ENCODE measurements around the gene MAB21L1. TPM values are rescaled to one million over a fixed set of nuclear protein-coding genes. Genes with fewer than 3 reads are reported as not detected.
A peak's percentile ranks its signal among the peaks of the same experiment; 100 is the strongest.

Gene MAB21L1
- under 1 TPM in 1 of 3 donors, not detected in 2; 0.20 TPM for total RNA-seq
- total RNA-seq (2013) = not detected

GRCh38 chr13:35475960-35476943 lies at the start of gene MAB21L1:
TSS of gene MAB21L1 (minus strand) at chr13:35476689. CDS start at chr13:35476138, 551 bp downstream.
- Mint-ChIP-seq H3K4me1 (peaks cover 36% of the 10 kb centered on the region in 2 donors), H3K27ac (peak within 1 kb of the TSS; percentile 62 to 74), H3K27me3 (ENCODE audit: low read depth in 2 of 2) (peaks cover 60 to 65% of the 10 kb centered on the region in 2 donors), H3K36me3 (peaks cover 7% of the 10 kb centered on the region), H3K9me3 (no peaks in the 10 kb centered on the region), H3K4me3 (peak within 1 kb of the TSS; percentile 93)
- ATAC-seq (peak in 1 of 3 donors; percentile 25), DNase-seq (peak in 1 of 2 donors; percentile 10)
- WGBS (ENCODE audit: insufficient coverage) = 15% methylated on average over 35 of the region's 35 CpGs
- Histone ChIP-seq H3K9me3 (ENCODE audit: control insufficient read depth, insufficient read depth, low read length) (peaks cover 12% of the 10 kb centered on the region), H3K36me3 (ENCODE audit: control insufficient read depth, insufficient read depth, low read length) (no peaks in the 10 kb centered on the region), H3K27ac (ENCODE audit: low read length) (no peak within 1 kb of the TSS), H3K4me3 (ENCODE audit: low read length) (peak within 1 kb of the TSS; percentile 29), H3K4me1 (ENCODE audit: control insufficient read depth, insufficient read depth, low read length) (peaks cover 32% of the 10 kb centered on the region), H3K27me3 (ENCODE audit: control insufficient read depth, insufficient read depth, low read length) (peaks cover 76% of the 10 kb centered on the region)
- intact Hi-C loops (cut with micrococcal nuclease) = loop anchor here (2.0 kb wide), 1 partner anchor 149 kb away; no protein-coding TSS in a partner anchor
- TF ChIP-seq, protein P1, sequence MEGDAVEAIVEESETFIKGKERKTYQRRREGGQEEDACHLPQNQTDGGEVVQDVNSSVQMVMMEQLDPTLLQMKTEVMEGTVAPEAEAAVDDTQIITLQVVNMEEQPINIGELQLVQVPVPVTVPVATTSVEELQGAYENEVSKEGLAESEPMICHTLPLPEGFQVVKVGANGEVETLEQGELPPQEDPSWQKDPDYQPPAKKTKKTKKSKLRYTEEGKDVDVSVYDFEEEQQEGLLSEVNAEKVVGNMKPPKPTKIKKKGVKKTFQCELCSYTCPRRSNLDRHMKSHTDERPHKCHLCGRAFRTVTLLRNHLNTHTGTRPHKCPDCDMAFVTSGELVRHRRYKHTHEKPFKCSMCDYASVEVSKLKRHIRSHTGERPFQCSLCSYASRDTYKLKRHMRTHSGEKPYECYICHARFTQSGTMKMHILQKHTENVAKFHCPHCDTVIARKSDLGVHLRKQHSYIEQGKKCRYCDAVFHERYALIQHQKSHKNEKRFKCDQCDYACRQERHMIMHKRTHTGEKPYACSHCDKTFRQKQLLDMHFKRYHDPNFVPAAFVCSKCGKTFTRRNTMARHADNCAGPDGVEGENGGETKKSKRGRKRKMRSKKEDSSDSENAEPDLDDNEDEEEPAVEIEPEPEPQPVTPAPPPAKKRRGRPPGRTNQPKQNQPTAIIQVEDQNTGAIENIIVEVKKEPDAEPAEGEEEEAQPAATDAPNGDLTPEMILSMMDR (IDR thresholded peaks at IDR 0.05) = no peak

- TF ChIP-seq, protein P1 (IDR thresholded peaks at IDR 0.05) = no peak
- DNase-seq (no peak), ATAC-seq (no peak)
- peaks cover 0 to 3% of the 10 kb centered on the region in 2 donors for H3K9me3 Mint-ChIP-seq
- Histone ChIP-seq H3K27me3 (ENCODE audit: control insufficient read depth, insufficient read depth, low read length) (no peaks in the 10 kb centered on the region), H3K36me3 (ENCODE audit: control insufficient read depth, insufficient read depth, low read length) (no peaks in the 10 kb centered on the region), H3K9me3 (ENCODE audit: control insufficient read depth, insufficient read depth, low read length) (no peaks in the 10 kb centered on the region), H3K4me1 (ENCODE audit: control insufficient read depth, insufficient read depth, low read length) (no peaks in the 10 kb centered on the region), H3K27ac (ENCODE audit: low read length) (no peak overlapping the region), H3K4me3 (ENCODE audit: low read length) (no peak overlapping the region)
- intact Hi-C loops (cut with micrococcal nuclease) = no loop called here
- H3K4me1 Mint-ChIP-seq = no peaks in the 10 kb centered on the region
- H3K4me3 Mint-ChIP-seq = no peak overlapping the region
- WGBS (ENCODE audit: insufficient coverage) = 86% methylated on average over 2 of the region's 3 CpGs
- H3K27me3 Mint-ChIP-seq (ENCODE audit: low read depth in 2 of 2) = peaks cover 6 to 16% of the 10 kb centered on the region in 2 donors
- H3K36me3 Mint-ChIP-seq = no peaks in the 10 kb centered on the region
- H3K27ac Mint-ChIP-seq = no peak overlapping the region
Observed at GRCh38 chr13:35524171-35524570, 47.7 kb upstream of the MAB21L1 start.

DNA sequence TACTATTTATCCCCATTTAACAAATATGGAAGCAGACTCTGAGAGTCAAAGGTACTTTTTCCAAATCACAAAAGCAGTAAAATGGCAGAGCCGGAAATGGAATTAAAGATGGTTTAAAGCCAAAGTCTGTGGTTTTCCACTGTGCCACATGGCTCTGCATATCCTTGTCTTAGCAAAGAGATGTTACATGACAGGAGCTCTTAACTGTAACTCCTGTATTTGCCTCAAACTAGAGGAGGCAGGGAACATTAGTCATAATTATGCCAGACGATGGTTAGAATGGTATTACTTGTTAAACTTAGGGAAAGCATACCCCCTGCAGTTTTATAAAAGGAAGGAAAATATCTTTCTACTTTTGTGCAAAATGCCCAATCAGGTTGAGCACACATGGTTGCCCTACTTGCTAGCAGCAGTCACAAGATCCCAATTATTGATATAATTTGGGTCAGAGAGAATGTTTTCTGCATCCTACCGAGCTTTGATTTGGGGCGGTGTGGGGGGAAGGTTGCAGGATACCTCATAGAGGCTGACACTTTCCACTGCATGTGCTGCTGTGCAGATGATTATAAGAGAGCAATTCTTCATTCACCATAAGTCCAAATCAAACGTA lies 42.0 kb upstream of the MAB21L1 start:
- Mint-ChIP-seq H3K4me3 (no peak overlapping the region), H3K27me3 (ENCODE audit: low read depth in 2 of 2) (peaks cover 6 to 22% of the 10 kb centered on the region in 2 donors), H3K27ac (no peak overlapping the region), H3K9me3 (peaks cover 0 to 3% of the 10 kb centered on the region in 2 donors), H3K4me1 (no peaks in the 10 kb centered on the region), H3K36me3 (no peaks in the 10 kb centered on the region)
- TF ChIP-seq, protein P1 (IDR thresholded peaks at IDR 0.05) = no peak
- intact Hi-C loops (cut with micrococcal nuclease) = no loop called here
- Histone ChIP-seq H3K9me3 (ENCODE audit: control insufficient read depth, insufficient read depth, low read length) (no peaks in the 10 kb centered on the region), H3K36me3 (ENCODE audit: control insufficient read depth, insufficient read depth, low read length) (no peaks in the 10 kb centered on the region), H3K27ac (ENCODE audit: low read length) (no peak overlapping the region), H3K4me1 (ENCODE audit: control insufficient read depth, insufficient read depth, low read length) (no peaks in the 10 kb centered on the region), H3K4me3 (ENCODE audit: low read length) (no peak overlapping the region), H3K27me3 (ENCODE audit: control insufficient read depth, insufficient read depth, low read length) (no peaks in the 10 kb centered on the region)
- no peak for ATAC-seq
- WGBS (ENCODE audit: insufficient coverage) = 90% methylated on average over 5 of the region's 5 CpGs
- DNase-seq = no peak
